GM19328 (cell line): ENCODE data around the gene TRIM2.
A peak's percentile ranks its signal among the peaks of the same experiment; 100 is the strongest.

ENCODE experiments used
- ATAC-seq: cut with Tn5 transposase; IDR thresholded peaks from one replicate; pipeline ENCODE4 v1.9.1; 2021; ENCODE audit warnings: mild to moderate bottlenecking, moderate library complexity; ENCODE audit not compliant: unreplicated experiment

TRIM2 gene

DNA sequence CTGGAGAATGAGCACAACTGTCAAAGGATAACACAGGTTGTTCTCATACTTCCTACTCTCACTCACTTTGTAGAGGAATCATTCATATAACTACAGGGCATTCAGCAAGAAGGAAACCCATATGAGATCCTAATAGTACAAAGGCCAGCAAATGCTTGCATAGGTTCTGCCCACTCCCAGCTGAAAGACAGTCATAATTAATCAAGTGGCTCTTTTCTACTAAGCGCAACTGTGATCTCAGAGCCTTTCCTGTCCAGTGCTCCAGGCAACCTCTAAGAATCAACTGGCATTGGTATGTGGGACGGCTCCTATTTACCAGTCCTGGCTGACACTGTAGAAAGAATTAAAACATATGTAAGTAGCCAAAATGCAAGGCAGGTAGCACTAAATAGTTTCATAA is 121.3 kb downstream of the TRIM2 start:
- no peak for ATAC-seq

DNA sequence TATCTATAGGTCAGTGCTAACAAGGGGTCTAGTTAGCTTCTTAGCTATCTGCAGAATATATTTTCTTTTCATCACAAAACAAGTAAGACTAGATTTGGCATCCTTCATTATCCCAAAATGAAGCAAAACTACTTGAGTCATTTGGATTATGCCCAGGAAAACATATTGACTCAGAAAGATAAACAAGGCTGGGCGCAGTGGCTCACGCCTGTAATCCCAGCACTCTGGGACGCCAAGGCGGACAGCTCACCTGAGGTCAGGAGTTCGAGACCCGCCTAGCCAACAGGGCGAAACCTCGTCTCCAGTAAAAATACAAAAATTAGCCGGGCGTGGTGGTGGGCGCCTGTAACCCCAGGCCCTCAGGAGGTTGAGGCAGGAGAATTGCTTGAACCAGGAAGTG is 122.3 kb downstream of the TRIM2 start:
- ATAC-seq = no peak

- ATAC-seq = no peak
Measured at GRCh38 chr4:153327247-153327646, 123.0 kb downstream of the TRIM2 start.

DNA sequence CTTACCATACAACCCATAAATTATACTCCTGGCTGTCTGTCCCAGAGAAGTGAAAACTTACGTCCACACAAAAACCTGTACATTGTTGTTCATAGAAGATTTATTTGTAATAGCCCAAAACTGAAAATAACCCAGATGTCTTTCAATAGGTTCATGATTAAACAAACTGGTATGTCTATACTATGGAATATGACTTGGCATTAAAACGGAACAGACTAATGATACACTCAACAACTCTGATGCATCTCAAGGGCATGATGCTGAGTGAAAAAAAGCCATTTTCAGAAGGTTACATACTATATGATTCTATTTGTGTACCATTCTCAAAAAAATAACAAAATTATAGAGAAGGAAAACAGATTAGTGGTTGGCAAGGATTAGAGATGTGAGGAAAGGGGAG is 128.7 kb downstream of the TRIM2 start:
- ATAC-seq = no peak

GRCh38 chr4:153333874-153334273 is 129.6 kb downstream of the TRIM2 start:
- ATAC-seq = no peak

DNA sequence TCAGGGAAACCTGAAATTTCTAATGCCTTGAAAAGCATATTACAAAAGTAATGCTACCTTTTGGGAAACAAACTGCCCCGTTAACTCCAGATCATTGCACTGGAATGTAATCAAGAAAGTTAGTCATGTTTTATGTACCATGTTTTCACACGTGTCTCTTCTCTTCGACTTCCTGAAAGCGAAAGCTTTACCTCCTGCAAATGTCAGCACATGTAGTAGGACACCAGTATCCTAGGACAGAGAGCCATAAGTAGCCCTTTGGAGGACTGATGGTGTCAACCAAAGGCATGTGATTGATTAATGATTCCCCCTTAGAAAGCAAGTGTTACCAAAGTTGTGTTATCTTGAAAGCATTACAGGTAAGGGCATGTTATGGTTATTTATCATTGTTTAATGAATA is 131.4 kb downstream of the TRIM2 start:
- ATAC-seq = no peak

- no peak for ATAC-seq
Measured at GRCh38 chr4:153337686-153338085, 133.4 kb downstream of the TRIM2 start.

DNA sequence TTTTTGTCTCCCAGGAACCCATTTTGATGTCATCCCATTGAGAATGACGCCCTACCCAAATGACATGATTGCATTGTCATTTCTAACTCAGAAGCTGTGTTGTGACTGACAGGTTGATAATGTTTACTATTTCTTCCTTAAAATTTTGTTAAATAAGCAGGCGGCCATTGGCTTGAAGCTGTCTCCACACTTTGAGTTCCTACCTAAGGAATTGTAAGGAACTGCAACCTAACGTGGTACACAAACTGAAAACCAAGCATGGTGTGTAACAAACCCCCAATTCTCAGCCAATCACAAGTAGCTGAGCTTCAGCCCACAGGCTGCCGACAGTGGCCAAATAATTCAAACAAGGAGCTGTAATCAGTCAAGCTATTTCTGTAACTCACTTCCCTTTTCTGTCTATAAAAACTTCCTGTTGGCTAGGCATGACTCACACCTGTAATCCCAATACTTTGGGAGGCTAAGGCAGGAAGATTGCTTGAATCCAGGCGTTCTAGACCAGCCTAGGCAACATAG is 137.4 kb downstream of the TRIM2 start:
- ATAC-seq = no peak

GRCh38 chr4:153342751-153343552 is 138.7 kb downstream of the TRIM2 start:
- no peak for ATAC-seq

DNA sequence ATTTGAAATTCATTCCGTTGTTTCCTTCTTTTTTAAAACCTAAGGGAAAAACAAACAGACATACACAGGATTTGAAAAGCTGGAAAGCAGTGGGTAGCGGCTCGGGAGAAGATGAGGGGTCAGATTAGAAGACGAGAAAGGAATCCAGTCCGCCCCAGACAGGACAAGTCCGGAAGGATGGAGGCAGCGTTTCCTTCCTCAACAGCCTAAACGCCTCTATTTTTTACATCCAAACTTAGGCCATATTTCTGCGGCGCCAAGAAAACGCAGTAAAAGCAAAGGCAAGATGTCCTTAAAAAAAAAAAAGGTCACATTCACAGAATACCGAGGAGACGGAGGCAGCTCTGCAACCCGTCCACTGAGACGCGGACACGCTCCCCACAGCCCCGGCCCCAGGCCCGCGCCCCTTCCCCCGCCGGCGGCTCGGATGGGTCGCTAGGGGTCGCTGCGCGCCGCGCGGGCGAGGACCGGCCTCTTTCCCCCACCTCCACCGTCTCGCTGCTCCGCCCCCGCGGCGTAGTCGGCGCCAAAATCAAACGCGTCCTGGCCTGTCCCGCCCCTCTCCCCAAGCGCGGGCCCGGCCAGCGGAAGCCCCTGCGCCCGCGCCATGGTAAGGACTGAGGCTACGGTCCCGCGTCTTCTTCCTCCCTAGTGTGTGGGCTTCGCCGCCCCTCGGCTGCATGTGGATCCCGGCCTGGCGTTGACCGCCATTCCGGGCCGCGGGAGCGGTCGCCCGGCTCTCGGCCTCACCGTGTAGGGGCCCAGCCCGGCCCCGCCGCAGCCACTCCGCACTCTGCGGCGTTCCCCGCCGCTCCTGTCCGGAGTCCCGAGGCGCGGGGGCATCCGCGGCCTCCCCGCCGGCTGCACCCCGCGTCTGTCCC is 140.1 kb downstream of the TRIM2 start, which contains the start of gene MND1:
TSS of gene MND1 (plus strand) at position 558 of the 881 bp plus-strand sequence. CDS start at position 608, 50 bp downstream.
- ATAC-seq = peak; percentile 76

DNA sequence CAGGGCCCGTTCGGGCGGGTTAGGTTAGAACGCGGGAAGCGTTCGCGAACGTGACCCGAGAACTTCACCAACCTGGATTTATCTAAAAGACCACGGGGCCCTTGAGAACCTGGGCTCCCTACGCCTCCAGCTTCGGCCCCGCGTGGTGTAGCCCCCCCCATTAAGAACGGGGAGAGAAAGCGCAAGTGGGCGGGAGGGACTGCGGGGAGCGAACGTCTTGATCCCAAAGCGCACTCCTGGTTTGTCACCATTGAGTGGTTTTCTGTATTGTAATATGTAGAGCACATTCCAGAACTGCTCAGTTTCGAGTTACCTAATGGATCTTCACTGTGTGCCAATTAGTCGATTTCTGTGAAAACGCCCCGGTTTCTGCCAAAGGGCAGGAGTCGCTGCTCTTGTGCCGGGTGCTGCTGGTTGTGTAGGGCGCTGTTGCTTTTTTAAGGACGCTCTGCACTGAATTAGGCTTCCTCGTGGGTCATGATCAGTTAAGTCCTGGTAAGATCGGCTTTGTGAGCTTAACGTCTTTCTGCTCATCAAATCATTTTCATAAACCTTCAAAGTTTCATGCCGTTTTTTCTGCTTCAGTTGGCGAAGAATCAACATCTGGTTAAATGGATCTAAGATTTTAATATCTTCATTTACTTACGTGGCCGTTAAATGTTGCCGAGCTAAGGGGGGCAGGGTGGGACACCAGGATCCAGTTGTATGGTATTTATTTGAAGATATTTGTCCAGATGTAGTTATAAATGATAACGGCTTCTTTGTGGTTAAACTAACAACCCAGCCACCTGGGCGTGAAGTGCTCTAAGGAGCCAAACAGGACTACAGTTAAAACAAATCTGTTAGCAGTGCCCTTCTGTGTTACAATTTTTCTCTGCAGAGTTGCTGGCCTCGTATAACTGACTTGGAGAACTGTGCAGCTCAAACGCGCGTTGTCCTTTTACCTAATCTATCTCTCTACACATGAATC is 141.1 kb downstream of the TRIM2 start:
- ATAC-seq = peak; percentile 27

- ATAC-seq = no peak
Measured at GRCh38 chr4:153346031-153346430, 141.8 kb downstream of the TRIM2 start.

GRCh38 chr4:153346563-153346962 is 142.3 kb downstream of the TRIM2 start:
- no peak for ATAC-seq

GRCh38 chr4:153347117-153347516 is 142.9 kb downstream of the TRIM2 start:
- ATAC-seq = no peak

DNA sequence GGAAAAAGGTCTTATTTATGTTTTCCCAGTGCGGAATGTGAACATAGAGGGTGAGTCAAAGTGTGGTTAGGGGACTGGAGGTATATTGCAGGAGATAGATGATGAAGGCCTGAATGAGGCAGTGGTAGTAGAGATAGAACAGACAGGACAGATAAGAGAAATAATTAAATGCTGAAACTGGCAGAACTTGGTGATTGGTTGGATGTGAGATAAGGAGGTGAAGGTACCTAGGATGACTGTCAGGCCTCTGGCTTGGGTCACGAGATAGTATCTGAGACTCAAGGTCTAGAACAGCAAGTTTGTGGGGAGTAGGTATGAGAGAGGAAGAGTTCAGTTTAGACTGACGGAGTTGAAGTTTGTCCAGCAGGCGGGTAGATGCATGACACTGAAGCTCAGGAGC is 143.8 kb downstream of the TRIM2 start:
- no peak for ATAC-seq

DNA sequence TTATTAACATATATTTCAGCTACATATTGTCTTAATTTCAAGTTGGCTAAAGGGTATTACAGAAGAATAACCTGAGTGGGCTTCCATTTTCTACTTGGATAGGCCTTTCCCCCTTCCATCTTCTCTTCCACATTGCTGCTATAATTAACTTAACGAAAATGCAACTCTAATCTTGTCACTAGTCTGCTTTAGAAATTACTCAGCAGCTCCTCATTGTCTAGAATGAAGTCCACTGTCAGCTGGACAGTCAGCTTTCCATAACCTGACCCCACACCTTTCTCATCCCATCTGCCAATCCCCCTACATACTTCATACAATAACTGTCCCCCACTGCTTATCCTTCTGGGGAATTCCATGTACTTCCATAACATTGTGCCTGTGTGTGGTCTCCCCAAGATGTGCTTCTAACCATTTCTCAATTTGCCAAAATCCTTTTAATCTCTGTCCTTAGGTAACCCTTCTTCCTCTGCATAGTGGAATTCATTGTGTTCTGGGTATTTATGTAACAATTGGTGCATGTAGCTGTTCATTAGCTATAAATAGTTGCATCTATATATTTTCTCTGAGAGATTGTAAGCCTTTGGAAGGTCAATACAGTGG is 145.1 kb downstream of the TRIM2 start:
- no peak for ATAC-seq

DNA sequence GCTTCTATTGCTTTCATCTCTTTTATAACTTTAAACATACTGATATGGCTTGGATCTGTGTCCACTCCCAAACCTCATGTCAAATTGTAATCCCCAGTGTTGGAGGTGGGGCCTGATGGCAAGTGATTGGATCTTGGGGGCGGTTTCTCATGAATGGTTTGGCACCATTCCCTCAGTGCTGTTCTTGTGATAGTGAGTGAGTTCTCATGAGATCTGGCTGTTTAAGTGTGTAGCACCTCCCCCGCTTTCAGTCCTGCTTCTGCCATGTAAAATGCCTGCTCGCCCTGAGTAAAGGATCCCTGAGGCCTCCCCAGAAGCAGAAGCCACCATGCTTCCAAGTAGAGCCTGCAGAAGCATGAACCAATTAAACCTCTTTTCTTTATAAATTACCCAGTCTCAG is 157.9 kb downstream of the TRIM2 start:
- ATAC-seq = no peak

DNA sequence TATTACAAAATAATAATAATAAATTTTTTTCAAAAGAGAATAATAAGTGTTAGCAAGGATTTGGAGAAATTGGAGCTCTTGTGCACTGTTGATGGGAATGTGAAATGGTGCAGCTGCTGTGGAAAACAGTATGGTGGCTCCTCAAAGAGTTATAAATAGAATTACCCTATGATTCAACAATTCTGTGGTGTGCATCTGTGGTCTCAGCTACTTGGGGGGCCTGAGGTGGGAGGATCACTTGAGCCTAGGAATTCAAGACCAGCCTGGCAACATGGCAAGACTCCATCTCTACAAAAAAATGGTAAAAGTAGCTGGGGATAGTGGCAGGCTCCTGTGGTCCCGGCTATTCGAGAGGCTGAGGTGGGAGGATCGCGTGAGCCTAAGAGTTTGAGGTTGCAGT is 159.8 kb downstream of the TRIM2 start:
- ATAC-seq = no peak

DNA sequence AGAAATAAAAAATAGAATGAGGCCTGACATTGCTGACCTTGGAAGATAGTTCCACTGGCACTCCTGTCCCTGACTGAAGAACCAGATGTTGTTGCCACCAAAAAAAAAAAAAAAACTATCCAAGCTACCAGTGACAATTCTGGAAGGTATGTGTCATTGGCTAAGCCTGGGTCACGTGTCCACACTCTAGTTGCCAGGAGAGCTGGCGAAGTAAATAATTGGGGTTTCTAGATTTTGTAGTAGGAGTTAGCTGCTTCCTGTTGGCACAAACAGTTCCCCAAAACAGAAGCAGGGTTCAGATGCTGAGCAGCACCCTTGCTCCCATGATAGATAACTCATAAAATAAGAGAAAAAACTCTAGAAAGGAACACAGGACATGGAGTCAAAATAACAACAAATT is 160.8 kb downstream of the TRIM2 start:
- ATAC-seq = no peak

DNA sequence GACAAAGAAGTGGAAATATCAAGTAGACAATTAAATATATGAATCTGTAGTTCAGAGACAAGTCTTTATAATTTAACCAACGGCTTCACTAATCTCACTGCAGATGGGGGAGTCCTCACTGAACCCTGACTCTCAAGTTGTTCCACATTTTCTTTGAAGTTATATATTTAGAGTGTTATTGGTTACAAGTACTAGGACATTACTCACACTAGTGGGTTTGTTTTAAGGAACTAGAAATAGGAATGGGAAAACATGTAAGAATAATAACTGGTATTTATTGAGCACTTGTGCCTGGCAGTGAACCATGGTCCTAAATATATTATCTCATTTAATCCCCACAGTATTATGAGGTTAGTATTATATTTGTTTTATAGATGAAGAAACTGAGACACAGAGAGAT is 162.2 kb downstream of the TRIM2 start:
- no peak for ATAC-seq
